Measurements from ENCODE around the gene KIAA1191. TPM values are rescaled to one million over a fixed set of nuclear protein-coding genes. Genes with fewer than 3 reads are reported as not detected.

KIAA1191 gene
- total RNA-seq, 1 donor from 2014 or later, result 65.9 TPM

- peak; percentile 98 for DNase-seq (ENCODE audit: low spot score)
These were observed 27.9 kb upstream of the KIAA1191 start for GRCh38 chr5:176389135-176390123.

DNA sequence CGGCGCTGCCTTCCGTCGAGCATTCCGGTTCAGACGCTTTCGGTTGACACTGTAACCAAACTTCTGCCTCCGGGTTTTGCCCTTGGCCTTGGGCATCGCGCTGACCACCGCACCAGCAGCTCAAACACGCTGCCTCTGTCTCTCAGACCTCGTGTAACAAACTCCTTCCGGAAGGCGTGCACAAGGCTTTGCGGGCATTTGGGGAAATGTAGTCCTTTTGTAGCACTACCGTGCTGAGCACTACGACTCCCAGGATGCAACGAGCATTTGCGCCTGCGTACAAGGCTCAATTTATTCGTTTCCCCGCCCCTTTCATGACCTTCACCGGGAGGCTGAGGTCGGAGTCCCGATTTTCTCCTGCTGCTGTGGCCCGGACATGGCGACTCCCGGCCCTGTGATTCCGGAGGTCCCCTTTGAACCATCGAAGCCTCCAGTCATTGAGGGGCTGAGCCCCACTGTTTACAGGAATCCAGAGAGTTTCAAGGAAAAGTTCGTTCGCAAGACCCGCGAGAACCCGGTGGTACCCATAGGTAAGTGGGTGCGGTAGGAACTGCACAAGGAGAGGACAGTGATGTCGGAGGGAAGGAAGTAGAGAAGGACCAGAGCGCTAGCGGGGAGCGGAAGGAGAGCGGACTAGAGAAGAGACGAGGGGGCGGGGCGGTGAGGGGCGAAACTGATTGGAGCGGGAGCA, 27.0 kb upstream of the KIAA1191 start, which contains the start of the genes HIGD2A and NOP16:
Gene HIGD2A, plus strand, starts transcription at position 308 of the 691 bp plus-strand sequence. Its CDS starts 69 bp downstream, at position 377.
Gene NOP16, minus strand, starts transcription at position 155 of the 691 bp plus-strand sequence. Its CDS starts 59 bp downstream, at position 96.
- DNase-seq (ENCODE audit: low spot score), result peak; percentile 93

DNA sequence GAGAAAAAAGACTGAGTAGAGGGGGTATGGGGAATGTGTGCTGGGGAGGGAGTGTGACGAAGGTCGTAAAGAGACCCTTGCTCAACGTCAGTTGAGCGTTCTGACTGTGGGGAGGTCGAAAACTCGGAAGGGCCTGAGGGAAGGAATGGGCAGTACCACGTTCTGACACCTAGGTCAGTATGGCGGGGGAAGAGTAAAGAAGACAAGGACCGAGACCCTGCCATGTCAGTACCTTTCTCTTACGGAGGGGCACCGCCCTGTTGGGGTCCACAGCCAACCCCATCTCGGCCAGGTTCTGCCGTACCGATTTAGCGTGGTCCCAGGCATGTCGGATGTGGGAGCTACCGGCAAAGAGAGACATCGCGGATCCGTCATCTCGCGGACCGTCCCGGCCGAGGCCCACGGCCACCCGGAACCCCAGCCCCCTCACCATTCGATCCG, 26.5 kb upstream of the KIAA1191 start:
- DNase-seq (ENCODE audit: low spot score), result no peak

GRCh38 chr5:176387384-176387925, 25.9 kb upstream of the KIAA1191 start:
- no peak for DNase-seq (ENCODE audit: low spot score)

DNA sequence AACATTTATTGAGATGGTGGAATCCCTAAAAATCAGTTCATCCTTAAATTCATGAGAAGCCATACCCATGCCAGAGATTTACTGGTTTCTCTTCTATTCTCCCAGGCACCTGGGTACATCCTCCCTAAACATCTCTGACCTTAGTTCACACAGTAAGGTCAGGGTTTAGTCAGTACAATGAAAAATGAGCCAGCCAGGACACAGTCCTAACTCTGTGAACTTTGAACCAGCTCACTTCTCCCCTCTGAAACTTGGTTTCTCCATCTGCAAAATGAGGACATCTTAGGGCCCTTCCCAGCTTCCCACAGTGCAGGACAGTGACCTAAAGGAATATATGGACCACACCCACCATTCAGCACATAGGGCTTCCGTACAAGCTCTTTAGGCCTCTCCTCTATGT, 24.9 kb upstream of the KIAA1191 start:
- DNase-seq (ENCODE audit: low spot score), result no peak

DNA sequence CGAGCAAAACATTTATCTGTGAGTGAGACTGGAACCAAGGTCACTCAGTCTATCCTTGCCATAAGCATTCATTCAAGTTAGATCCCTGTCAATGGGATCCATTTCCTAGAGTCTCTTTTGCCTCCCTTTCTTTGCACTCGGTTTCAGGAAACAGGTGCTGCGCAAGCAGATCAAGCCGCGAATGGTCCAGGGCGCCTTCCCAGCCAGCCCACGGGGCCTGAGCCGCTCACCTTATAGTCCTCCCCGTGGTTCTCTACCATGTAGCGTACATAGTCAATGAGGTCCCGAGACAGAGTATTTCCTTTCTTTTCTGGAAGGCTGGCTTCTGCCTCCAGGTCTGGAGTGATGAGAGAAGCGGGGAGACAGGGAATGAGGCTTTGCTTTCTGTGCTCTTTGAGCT, 23.4 kb upstream of the KIAA1191 start:
- no peak for DNase-seq (ENCODE audit: low spot score)

GRCh38 chr5:176384366-176384930, 22.9 kb upstream of the KIAA1191 start:
- no peak for DNase-seq (ENCODE audit: low spot score)

- DNase-seq (ENCODE audit: low spot score), result no peak
These were observed 22.4 kb upstream of the KIAA1191 start for GRCh38 chr5:176383961-176384360.

GRCh38 chr5:176383248-176383905, 21.8 kb upstream of the KIAA1191 start:
- no peak for DNase-seq (ENCODE audit: low spot score)

GRCh38 chr5:176382721-176383120, 21.2 kb upstream of the KIAA1191 start:
- DNase-seq (ENCODE audit: low spot score), result no peak

DNA sequence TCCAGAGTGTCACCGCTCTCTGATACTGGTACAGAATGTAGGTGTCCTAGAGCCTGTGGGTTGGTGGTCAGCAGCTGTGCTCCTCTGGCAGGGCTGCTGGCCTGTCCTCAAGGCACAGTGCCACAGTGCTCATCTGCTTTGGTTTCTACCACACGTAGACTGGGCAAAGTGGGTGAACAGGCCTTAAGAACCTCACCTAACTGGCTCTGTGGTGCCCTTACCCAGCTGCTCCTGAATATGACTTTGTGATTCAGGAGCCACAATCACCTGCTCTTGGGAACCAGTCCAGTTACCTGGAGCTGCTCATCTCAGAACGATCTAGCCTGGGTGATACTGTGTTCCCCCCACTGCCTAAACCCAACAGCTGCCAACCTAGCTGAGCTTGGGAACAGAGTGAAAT, 20.4 kb upstream of the KIAA1191 start:
- DNase-seq (ENCODE audit: low spot score), result no peak

GRCh38 chr5:176381423-176381822, 19.9 kb upstream of the KIAA1191 start:
- DNase-seq (ENCODE audit: low spot score), result no peak

GRCh38 chr5:176379881-176380280, 18.3 kb upstream of the KIAA1191 start:
- DNase-seq (ENCODE audit: low spot score), result no peak

GRCh38 chr5:176373100-176373818, 11.7 kb upstream of the KIAA1191 start:
- DNase-seq (ENCODE audit: low spot score), result no peak

DNA sequence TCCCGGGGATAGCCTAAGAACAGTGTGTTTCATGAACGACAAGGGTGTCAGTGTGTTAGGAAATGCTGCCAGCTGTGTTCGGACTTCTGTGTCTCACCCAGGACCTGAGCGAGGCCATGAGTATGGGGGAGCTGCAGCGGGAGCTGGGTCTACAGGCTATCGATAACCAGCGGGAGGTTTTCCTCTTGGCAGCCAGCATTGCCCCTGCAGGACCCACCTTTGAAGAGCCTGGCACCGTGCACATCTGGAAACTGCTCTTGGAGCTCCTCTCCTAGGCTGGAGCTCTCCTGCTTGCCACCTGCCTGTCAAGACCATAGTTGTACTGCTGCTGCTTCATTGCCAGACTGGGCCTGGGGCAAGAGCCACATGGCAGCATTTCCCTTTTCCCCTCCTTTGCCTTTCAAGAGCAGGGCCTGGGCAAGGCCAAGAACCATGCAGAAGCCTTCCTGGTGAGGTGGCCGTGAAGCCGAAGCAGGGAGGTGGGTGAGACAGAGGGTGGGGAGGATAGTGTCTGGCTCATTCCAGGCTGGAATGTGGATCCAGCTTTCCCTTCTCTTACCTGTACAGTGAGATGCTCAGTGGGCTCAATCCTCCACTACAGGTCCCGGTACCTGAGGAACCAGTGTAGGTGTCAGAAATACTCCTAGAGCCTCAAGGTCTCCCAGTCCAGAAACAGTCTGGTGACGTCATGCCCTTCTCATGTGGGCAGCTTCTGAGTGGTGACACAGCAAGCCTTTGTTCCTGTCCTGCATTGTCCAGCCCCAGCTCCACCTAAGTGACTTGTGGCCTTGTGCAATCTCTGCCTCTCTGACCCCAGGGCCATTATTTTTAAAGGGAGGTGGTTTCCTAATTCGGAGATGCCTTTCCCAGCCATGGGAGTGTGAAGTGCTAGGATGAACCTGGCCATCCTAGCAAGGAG, 10.3 kb upstream of the KIAA1191 start:
- DNase-seq (ENCODE audit: low spot score), result no peak

DNA sequence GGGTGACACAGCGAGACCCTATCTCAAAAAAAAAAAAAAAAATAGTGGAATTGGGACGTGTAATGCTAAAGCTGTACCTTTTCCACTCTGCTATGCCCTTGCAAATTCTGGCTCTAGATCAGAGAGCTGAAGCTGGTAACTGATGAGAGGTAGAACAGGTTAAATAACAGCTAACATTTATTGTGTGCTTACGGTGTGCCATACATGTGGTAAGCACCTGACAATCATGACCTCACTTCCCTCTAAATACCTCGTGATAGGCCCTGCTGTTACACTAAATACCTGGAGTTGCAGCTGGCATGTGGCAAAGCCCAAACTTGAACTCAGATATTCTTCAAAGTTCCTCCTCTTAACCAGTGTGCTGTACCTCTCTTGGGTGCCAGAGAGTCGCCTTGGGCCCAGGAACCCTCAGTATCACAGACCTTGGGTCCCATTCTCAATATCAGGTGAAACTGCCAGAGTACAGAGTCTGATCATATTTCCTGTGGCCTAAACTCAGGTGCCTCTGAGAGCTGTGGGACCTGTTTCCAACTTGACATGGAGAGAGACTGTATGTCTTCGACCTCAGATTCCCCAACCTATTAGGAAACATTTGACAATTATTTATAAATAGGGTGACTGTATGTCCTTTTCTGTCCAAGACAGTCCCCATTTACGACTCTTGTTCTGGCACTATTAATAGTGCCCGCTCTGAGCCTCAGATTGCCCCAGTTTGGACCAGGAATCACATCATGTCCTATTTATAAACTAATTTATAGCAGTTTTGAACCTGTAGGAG, 8.6 kb upstream of the KIAA1191 start:
- no peak for DNase-seq (ENCODE audit: low spot score)

- no peak for DNase-seq (ENCODE audit: low spot score)
These were observed 7.2 kb upstream of the KIAA1191 start for GRCh38 chr5:176368726-176369125.

DNA sequence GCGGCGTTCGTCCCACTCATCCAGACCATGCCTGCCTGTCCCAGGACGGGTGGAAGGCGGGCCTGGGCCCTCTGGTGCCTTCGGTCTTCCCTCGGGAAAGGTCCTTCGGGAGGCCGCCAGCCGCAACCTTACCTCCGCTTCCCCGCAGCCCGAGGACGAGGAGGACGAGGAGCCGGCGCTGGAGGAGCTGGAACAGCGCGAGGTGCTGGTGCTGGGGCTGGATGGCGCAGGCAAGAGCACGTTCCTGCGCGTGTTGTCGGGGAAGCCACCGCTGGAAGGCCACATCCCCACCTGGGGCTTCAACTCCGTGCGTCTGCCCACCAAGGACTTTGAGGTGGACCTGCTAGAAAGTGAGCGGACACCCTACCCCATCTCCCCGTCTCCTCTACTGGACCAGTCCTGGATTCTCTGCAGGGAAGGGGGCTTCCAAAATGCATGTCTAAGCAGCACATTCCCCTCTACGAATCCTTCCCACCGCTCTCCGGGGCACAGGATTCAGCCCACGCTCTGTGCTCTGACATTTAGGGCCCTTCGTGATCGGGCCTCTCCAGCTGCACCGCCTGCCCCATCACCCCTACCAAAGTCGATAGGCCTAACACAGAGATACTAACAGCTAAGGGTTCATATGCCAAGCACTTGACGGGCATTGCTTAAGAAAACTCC, 4.8 kb upstream of the KIAA1191 start:
- DNase-seq (ENCODE audit: low spot score), result no peak
